Keratinocyte (primary cell): ENCODE results near the gene MED15.

Source experiments
- EZH2 ChIP-seq: IDR thresholded peaks from one replicate; pipeline ENCODE4 v1.6.1; 2012; ENCODE audit warnings: inconsistent platforms, mild to moderate bottlenecking, low read length, moderate library complexity
- TF ChIP-seq, protein P1 (sequence below), 3 experiments: IDR thresholded peaks in 1 of 3; conservative IDR thresholded peaks in 1 of 3; optimal IDR thresholded peaks in 1 of 3; 2 replicates in 2 of 3; 3 replicates in 1 of 3; pipeline versions ENCODE3 to v1.5.1; 2011; ENCODE audit warnings: low read length in 3 of 3, mild to moderate bottlenecking in 3 of 3, moderate library complexity in 2 of 3, control low read depth in 1 of 3, inconsistent platforms in 1 of 3; ENCODE audit not compliant: insufficient read depth in 2 of 3; ENCODE audit errors: extremely low read depth in 1 of 3

- TF ChIP-seq, protein P1, sequence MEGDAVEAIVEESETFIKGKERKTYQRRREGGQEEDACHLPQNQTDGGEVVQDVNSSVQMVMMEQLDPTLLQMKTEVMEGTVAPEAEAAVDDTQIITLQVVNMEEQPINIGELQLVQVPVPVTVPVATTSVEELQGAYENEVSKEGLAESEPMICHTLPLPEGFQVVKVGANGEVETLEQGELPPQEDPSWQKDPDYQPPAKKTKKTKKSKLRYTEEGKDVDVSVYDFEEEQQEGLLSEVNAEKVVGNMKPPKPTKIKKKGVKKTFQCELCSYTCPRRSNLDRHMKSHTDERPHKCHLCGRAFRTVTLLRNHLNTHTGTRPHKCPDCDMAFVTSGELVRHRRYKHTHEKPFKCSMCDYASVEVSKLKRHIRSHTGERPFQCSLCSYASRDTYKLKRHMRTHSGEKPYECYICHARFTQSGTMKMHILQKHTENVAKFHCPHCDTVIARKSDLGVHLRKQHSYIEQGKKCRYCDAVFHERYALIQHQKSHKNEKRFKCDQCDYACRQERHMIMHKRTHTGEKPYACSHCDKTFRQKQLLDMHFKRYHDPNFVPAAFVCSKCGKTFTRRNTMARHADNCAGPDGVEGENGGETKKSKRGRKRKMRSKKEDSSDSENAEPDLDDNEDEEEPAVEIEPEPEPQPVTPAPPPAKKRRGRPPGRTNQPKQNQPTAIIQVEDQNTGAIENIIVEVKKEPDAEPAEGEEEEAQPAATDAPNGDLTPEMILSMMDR (optimal IDR thresholded peaks at IDR 0.05 in 1 of 3, IDR thresholded peaks at IDR 0.05 in 1 of 3, conservative IDR thresholded peaks at IDR 0.05 in 1 of 3; ENCODE audit: extremely low read depth in 1 of 3, insufficient read depth in 2 of 3, low read length in 3 of 3) = no peak
- no peak for TF ChIP-seq EZH2
Measured at GRCh38 chr22:20522134-20523004, 15.0 kb downstream of the MED15 start.
